Mesenchymal stem cell (in vitro differentiated cells and primary cell): ENCODE measurements around the gene MAOB.

Experiments used
- DNase-seq: peaks from one replicate; pipeline ENCODE4 v3.0.0-alpha.2; 2013
- H2AFZ ChIP-seq: one replicate; pipeline ENCODE4 v1.6.1; 2013; ENCODE audit warnings: low read depth, mild to moderate bottlenecking, control low read depth, inconsistent platforms, low read length, moderate library complexity
- H2AK5ac ChIP-seq: 2 replicates; pipeline ENCODE4 v1.6.1; 2013; ENCODE audit warnings: low read length, moderate library complexity, mild to moderate bottlenecking, inconsistent platforms; ENCODE audit not compliant: severe bottlenecking
- H2BK120ac ChIP-seq: one replicate; pipeline ENCODE4 v1.6.1; 2013; ENCODE audit warnings: low read depth, mild to moderate bottlenecking, inconsistent platforms, low read length, moderate library complexity
- H2BK12ac ChIP-seq, 2 experiments: one replicate each; pipeline ENCODE4 v1.6.1; 2013; ENCODE audit warnings: inconsistent platforms in 2 of 2, low read length in 2 of 2, mild to moderate bottlenecking in 2 of 2, moderate library complexity in 2 of 2, control low read depth in 1 of 2
- H2BK15ac ChIP-seq: one replicate; pipeline ENCODE4 v1.6.1; 2013; ENCODE audit warnings: mild to moderate bottlenecking, low read depth, inconsistent platforms; ENCODE audit not compliant: poor library complexity, severe bottlenecking
- H2BK5ac ChIP-seq: 2 replicates; pipeline ENCODE4 v1.6.1; 2013; ENCODE audit warnings: low read depth, mild to moderate bottlenecking, low read length, control low read depth, inconsistent platforms; ENCODE audit not compliant: poor library complexity, severe bottlenecking
- H3K14ac ChIP-seq, 2 experiments: one replicate each; pipeline ENCODE4 v1.6.1; 2013; ENCODE audit warnings: inconsistent platforms in 2 of 2, low read length in 2 of 2, control low read depth in 1 of 2, mild to moderate bottlenecking in 1 of 2, moderate library complexity in 1 of 2
- H3K18ac ChIP-seq, 2 experiments: one replicate each; pipeline ENCODE4 v1.6.1; 2013; ENCODE audit warnings: inconsistent platforms in 2 of 2, low read length in 2 of 2, control low read depth in 1 of 2, low read depth in 1 of 2, mild to moderate bottlenecking in 1 of 2
- H3K23ac ChIP-seq, 2 experiments: one replicate each; pipeline ENCODE4 v1.6.1; 2013; ENCODE audit warnings: inconsistent platforms in 2 of 2, low read length in 2 of 2, mild to moderate bottlenecking in 2 of 2, moderate library complexity in 2 of 2, control low read depth in 1 of 2
- H3K27ac ChIP-seq: 2 replicates; pipeline ENCODE4 v1.5.1; 2013; ENCODE audit warnings: mild to moderate bottlenecking, moderate library complexity, low read length, control low read depth, inconsistent platforms; ENCODE audit not compliant: poor library complexity, severe bottlenecking
- H3K27me3 ChIP-seq, 2 experiments: 2 replicates each; pipeline versions ENCODE4 v1.6.1 to v1.7.0; 2013; ENCODE audit warnings: low read length in 2 of 2, mild to moderate bottlenecking in 2 of 2, moderate library complexity in 2 of 2, control low read depth in 1 of 2, inconsistent platforms in 1 of 2; ENCODE audit not compliant: control insufficient read depth in 1 of 2, insufficient read depth in 1 of 2
- H3K36me3 ChIP-seq, 2 experiments: 2 replicates each; pipeline versions ENCODE4 v1.6.1 to v1.7.0; 2013; ENCODE audit warnings: low read length in 2 of 2, control low read depth in 1 of 2, inconsistent platforms in 1 of 2, low read depth in 1 of 2, mild to moderate bottlenecking in 1 of 2; ENCODE audit not compliant: insufficient read depth in 2 of 2, control insufficient read depth in 1 of 2
- H3K4ac ChIP-seq, 2 experiments: one replicate each; pipeline ENCODE4 v1.6.1; 2013; ENCODE audit warnings: inconsistent platforms in 2 of 2, low read length in 2 of 2, mild to moderate bottlenecking in 2 of 2, moderate library complexity in 2 of 2, control low read depth in 1 of 2, low read depth in 1 of 2
- H3K4me1 ChIP-seq: 2 replicates; pipeline ENCODE4 v1.6.1; 2013; ENCODE audit warnings: low read depth, low read length, control low read depth; ENCODE audit not compliant: control insufficient read depth, insufficient read depth
- H3K4me2 ChIP-seq: 2 replicates; pipeline ENCODE4 v1.6.1; 2013; ENCODE audit warnings: low read length, mild to moderate bottlenecking, inconsistent platforms; ENCODE audit not compliant: poor library complexity, severe bottlenecking
- H3K4me3 ChIP-seq, 2 experiments: 2 replicates each; pipeline versions ENCODE4 v1.5.1 to v1.7.0; 2013; ENCODE audit warnings: low read length in 2 of 2, mild to moderate bottlenecking in 2 of 2, control low read depth in 1 of 2, low read depth in 1 of 2; ENCODE audit not compliant: insufficient read depth in 1 of 2
- H3K79me1 ChIP-seq: replicated peaks from 2 replicates; pipeline ENCODE4 v1.6.1; 2013; ENCODE audit warnings: mild to moderate bottlenecking, control low read depth, low read length, inconsistent platforms; ENCODE audit not compliant: poor library complexity, severe bottlenecking
- H3K9ac ChIP-seq: 2 replicates; pipeline ENCODE4 v1.7.0; 2013; ENCODE audit warnings: mild to moderate bottlenecking, low read length, moderate library complexity
- H3K9me3 ChIP-seq: 2 replicates; pipeline ENCODE4 v1.7.0; 2013; ENCODE audit warnings: mild to moderate bottlenecking, low read length; ENCODE audit not compliant: control insufficient read depth
- H4K8ac ChIP-seq: one replicate; pipeline ENCODE4 v1.6.1; 2013; ENCODE audit warnings: inconsistent platforms, mild to moderate bottlenecking, low read length, moderate library complexity
- H4K91ac ChIP-seq: one replicate; pipeline ENCODE4 v1.6.1; 2013; ENCODE audit warnings: mild to moderate bottlenecking, low read length, inconsistent platforms
- WGBS: methylation state at CpG from one replicate; pipeline ENCODE4 v1.1.7; 2013; ENCODE audit warnings: mixed read lengths; 5-methylcytosine and 5-hydroxymethylcytosine counted together

Gene MAOB

DNA sequence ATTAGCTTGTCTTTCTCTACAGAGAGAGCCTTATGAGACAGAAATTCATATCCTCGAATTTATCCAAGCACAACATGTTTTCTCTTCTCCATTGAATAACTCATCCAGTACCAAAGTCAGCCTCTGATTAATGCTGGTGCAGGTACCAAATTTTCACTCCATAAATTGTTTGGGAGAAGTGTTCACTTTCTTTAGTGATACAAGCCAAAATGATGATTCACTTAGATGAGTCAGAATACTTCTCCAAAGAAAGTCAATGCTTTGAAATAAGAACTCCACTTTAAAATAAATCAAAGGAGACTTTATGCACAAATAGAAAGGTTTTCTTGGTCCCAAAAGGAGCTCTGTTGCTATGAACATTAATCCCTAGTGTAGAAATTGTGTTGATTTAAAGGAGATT lies 60.2 kb downstream of the MAOB start:
- no peak overlapping the region for H2BK15ac ChIP-seq
- peak; percentile 1 for DNase-seq
- H2BK5ac ChIP-seq = no peak overlapping the region
- H3K36me3 ChIP-seq = no peaks in the 10 kb centered on the region
- H4K91ac ChIP-seq = no peak overlapping the region
- H3K9ac ChIP-seq = no peak overlapping the region
- no peak overlapping the region for H3K14ac ChIP-seq
- no peak overlapping the region for H2AFZ ChIP-seq
- no peak overlapping the region for H3K27ac ChIP-seq
- H2BK120ac ChIP-seq = no peak overlapping the region
- no peak overlapping the region for H2AK5ac ChIP-seq
- H3K23ac ChIP-seq = no peak overlapping the region
- no peak overlapping the region for H2BK12ac ChIP-seq
- H3K9me3 ChIP-seq = no peaks in the 10 kb centered on the region
- H3K4me3 ChIP-seq = no peak overlapping the region
- H4K8ac ChIP-seq = no peak overlapping the region
- H3K18ac ChIP-seq = no peak overlapping the region
- peaks cover 1% of the 10 kb centered on the region for H3K4me1 ChIP-seq
- H3K79me1 ChIP-seq = no peaks in the 10 kb centered on the region
- no peak overlapping the region for H3K4me2 ChIP-seq
- WGBS = no CpG with 5 or more reads among the region's 1 CpG
- H3K4ac ChIP-seq = no peak overlapping the region
- H3K27me3 ChIP-seq = peaks cover 0 to 30% of the 10 kb centered on the region in 2 experiments

DNA sequence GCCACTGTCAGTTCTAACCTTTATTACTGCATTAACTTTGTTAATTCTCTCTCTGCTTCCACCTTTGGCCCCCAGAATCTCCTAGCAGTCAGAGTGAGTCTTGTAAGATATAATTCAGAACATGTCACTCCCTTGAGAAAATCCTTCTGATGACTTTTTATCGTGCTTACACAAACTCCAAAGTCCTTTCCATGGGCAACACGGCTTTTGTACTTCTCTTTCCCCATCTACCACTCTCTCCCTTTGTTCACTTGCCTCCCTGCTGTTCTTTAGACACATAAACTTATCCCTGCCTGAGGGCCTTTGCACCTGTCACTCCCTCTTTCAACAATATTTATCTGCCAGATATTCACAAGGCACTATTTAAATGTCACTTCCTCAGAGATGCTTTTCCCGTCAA lies 64.8 kb downstream of the MAOB start:
- Histone ChIP-seq H2AFZ (no peak overlapping the region), H3K4me3 (no peak overlapping the region), H3K4me2 (no peak overlapping the region), H3K4ac (no peak overlapping the region), H3K27me3 (peaks cover 0 to 37% of the 10 kb centered on the region in 2 experiments), H4K8ac (no peak overlapping the region), H3K18ac (no peak overlapping the region), H3K4me1 (no peaks in the 10 kb centered on the region), H3K36me3 (no peaks in the 10 kb centered on the region), H3K9me3 (no peaks in the 10 kb centered on the region), H2BK5ac (no peak overlapping the region), H3K9ac (no peak overlapping the region), H3K79me1 (no peaks in the 10 kb centered on the region), H2AK5ac (no peak overlapping the region), H2BK12ac (no peak overlapping the region), H2BK120ac (no peak overlapping the region), H3K14ac (no peak overlapping the region), H2BK15ac (no peak overlapping the region), H4K91ac (no peak overlapping the region), H3K23ac (no peak overlapping the region), H3K27ac (no peak overlapping the region)
- 68% methylated on average over 2 of the region's 3 CpGs for WGBS
- no peak for DNase-seq

DNA sequence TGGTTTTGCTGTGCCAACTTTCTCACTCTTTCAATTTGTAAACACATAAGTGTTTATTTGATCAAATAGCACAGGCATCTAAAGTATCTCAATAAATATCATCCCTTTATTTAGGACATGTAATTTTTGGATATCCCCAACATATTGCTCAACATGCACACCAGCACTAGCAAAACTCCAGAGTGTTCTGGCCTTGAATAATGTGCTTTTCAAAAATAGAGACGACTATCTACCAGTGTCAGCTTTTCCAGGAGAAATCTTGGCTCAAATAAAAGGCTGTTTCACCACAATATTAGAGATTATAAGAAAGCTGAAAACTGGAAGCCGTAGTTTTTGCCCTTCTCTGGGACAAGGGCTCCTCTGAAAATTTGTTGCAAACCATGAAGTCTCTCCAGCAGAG lies 67.0 kb downstream of the MAOB start:
- no peaks in the 10 kb centered on the region for H3K4me1 ChIP-seq
- no CpG with 5 or more reads among the region's 2 CpGs for WGBS
- H3K79me1 ChIP-seq = no peaks in the 10 kb centered on the region
- no peak overlapping the region for H3K4me3 ChIP-seq
- no peaks in the 10 kb centered on the region for H3K36me3 ChIP-seq
- no peak overlapping the region for H4K8ac ChIP-seq
- no peak overlapping the region for H3K4me2 ChIP-seq
- H3K27ac ChIP-seq = no peak overlapping the region
- no peak overlapping the region for H2BK12ac ChIP-seq
- no peak overlapping the region for H3K4ac ChIP-seq
- no peak overlapping the region for H2AK5ac ChIP-seq
- H3K14ac ChIP-seq = no peak overlapping the region
- no peak for DNase-seq
- no peak overlapping the region for H2BK5ac ChIP-seq
- H2AFZ ChIP-seq = no peak overlapping the region
- peaks cover 0 to 31% of the 10 kb centered on the region in 2 experiments for H3K27me3 ChIP-seq
- H3K23ac ChIP-seq = no peak overlapping the region
- no peak overlapping the region for H4K91ac ChIP-seq
- H3K18ac ChIP-seq = no peak overlapping the region
- H3K9ac ChIP-seq = no peak overlapping the region
- H3K9me3 ChIP-seq = no peaks in the 10 kb centered on the region
- no peak overlapping the region for H2BK120ac ChIP-seq
- no peak overlapping the region for H2BK15ac ChIP-seq

DNA sequence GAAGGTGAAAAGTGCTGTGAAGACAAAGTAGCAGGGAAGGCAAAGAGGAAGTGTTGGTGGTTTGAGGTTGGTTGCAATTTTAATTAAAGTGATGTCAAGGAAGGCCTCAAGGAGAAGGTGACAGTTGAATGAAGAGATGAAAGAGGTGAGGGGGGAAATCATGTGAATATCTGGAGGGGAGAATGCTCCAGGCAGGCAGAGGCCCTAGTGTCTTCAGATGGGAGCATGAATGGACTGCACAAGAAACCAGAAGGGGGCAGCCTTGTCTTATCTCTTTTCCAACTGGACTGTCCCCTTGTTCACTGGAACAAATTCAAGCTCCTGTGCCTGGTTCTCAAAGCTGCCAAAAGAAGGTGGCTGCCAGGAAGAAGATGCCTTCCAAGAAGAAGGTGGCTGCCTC lies 68.4 kb downstream of the MAOB start:
- no peak overlapping the region for H3K27ac ChIP-seq
- no peak overlapping the region for H3K18ac ChIP-seq
- H3K4ac ChIP-seq = no peak overlapping the region
- H2BK5ac ChIP-seq = no peak overlapping the region
- H3K4me3 ChIP-seq = no peak overlapping the region
- DNase-seq = no peak
- H3K4me1 ChIP-seq = no peaks in the 10 kb centered on the region
- no peaks in the 10 kb centered on the region for H3K9me3 ChIP-seq
- H3K36me3 ChIP-seq = no peaks in the 10 kb centered on the region
- no peak overlapping the region for H2BK15ac ChIP-seq
- H4K91ac ChIP-seq = no peak overlapping the region
- H2BK12ac ChIP-seq = no peak overlapping the region
- no peak overlapping the region for H3K4me2 ChIP-seq
- no peak overlapping the region for H3K9ac ChIP-seq
- no peak overlapping the region for H2AFZ ChIP-seq
- H2BK120ac ChIP-seq = no peak overlapping the region
- no peaks in the 10 kb centered on the region for H3K79me1 ChIP-seq
- H4K8ac ChIP-seq = no peak overlapping the region
- no peak overlapping the region for H3K23ac ChIP-seq
- H2AK5ac ChIP-seq = no peak overlapping the region
- peaks cover 0 to 31% of the 10 kb centered on the region in 2 experiments for H3K27me3 ChIP-seq
- H3K14ac ChIP-seq = no peak overlapping the region
